GM23338 (cell line): Measurements from ENCODE around the gene MFNG.

ENCODE experiments used
- CREB1 ChIP-seq: fragments of 250-450 bp; sonication (Bioruptor Pico); IDR thresholded peaks from 2 replicates; pipeline ENCODE4 v1.5.0; 2020; ENCODE audit warnings: low read depth, mild to moderate bottlenecking, moderate library complexity
- EZH2 ChIP-seq: fragments of 200-600 bp; sonication (generic); IDR thresholded peaks from one replicate; pipeline ENCODE4 v1.8.0; 2017; ENCODE audit warnings: antibody characterized with exemption, mild to moderate bottlenecking, low read depth; ENCODE audit not compliant: unreplicated experiment
- EZH2phosphoT487 ChIP-seq: fragments of 200-600 bp; sonication (generic); IDR thresholded peaks from one replicate; pipeline ENCODE4 v1.8.1; 2018; ENCODE audit warnings: antibody characterized with exemption; ENCODE audit not compliant: unreplicated experiment
- JUNB ChIP-seq: IDR thresholded peaks from one replicate; pipeline ENCODE4 v1.6.1; 2016; ENCODE audit warnings: antibody characterized with exemption; ENCODE audit not compliant: unreplicated experiment
- POLR2AphosphoS5 ChIP-seq: IDR thresholded peaks from 2 replicates; pipeline ENCODE4 v1.6.1; 2016; ENCODE audit warnings: antibody characterized with exemption, low read depth
- ZNF331 ChIP-seq: fragments of 250-450 bp; sonication (Bioruptor Pico); IDR thresholded peaks from 2 replicates; pipeline ENCODE4 v1.5.0; 2020; ENCODE audit warnings: low read depth, mild to moderate bottlenecking, moderate library complexity
- TF ChIP-seq, protein P1 (sequence below), 2 experiments: fragments of 200-600 bp in 1 of 2; sonication (generic) in 1 of 2; conservative IDR thresholded peaks; 2 replicates each; pipeline versions ENCODE4 v1.5.1 to v1.6.1; 2016 to 2017; ENCODE audit warnings: antibody characterized with exemption in 2 of 2, low read depth in 2 of 2, mild to moderate bottlenecking in 2 of 2, moderate library complexity in 1 of 2
- TF ChIP-seq, protein P2 (sequence below): IDR thresholded peaks from one replicate; pipeline ENCODE4 v1.6.1; 2018; ENCODE audit warnings: antibody characterized with exemption; ENCODE audit not compliant: unreplicated experiment
- TF ChIP-seq, protein P3 (sequence below): IDR thresholded peaks from 2 replicates; pipeline ENCODE4 v1.6.1; 2016; ENCODE audit warnings: antibody characterized with exemption

DNA sequence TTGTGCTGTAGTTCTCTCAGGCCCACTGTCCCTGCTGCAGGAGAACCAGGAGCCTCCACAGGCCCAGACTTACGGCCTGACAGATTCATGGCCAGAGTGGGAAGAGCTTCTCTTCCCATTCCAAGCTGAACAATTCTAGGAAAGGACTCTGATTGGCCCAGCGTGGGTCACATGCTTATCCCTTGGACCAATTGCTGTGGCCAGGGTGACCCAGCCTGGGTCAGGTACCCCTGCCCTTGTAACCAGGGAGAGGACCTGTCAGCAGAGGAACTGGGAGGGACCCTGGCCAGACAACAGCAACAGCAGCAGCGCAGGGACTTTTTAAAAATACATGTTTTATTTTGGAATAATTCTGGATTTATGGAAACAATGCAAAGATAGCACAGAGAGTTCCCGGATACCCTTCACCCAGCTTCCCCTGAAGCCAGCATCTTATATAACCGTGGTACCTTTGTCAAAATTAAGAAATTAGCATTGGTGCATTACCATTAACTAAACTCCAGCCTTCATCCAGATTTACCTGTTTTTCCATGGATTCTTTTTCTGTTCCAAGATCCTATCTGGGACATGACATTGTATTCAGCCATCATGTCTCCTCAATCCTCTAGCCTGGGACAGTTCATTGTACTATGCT, 50.1 kb downstream of the MFNG start:
- TF ChIP-seq, protein P1, sequence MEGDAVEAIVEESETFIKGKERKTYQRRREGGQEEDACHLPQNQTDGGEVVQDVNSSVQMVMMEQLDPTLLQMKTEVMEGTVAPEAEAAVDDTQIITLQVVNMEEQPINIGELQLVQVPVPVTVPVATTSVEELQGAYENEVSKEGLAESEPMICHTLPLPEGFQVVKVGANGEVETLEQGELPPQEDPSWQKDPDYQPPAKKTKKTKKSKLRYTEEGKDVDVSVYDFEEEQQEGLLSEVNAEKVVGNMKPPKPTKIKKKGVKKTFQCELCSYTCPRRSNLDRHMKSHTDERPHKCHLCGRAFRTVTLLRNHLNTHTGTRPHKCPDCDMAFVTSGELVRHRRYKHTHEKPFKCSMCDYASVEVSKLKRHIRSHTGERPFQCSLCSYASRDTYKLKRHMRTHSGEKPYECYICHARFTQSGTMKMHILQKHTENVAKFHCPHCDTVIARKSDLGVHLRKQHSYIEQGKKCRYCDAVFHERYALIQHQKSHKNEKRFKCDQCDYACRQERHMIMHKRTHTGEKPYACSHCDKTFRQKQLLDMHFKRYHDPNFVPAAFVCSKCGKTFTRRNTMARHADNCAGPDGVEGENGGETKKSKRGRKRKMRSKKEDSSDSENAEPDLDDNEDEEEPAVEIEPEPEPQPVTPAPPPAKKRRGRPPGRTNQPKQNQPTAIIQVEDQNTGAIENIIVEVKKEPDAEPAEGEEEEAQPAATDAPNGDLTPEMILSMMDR (conservative IDR thresholded peaks at IDR 0.05; ENCODE audit: low read depth in 2 of 2) = no peak
- no peak for TF ChIP-seq CREB1
- no peak for TF ChIP-seq EZH2phosphoT487
- TF ChIP-seq, protein P2, sequence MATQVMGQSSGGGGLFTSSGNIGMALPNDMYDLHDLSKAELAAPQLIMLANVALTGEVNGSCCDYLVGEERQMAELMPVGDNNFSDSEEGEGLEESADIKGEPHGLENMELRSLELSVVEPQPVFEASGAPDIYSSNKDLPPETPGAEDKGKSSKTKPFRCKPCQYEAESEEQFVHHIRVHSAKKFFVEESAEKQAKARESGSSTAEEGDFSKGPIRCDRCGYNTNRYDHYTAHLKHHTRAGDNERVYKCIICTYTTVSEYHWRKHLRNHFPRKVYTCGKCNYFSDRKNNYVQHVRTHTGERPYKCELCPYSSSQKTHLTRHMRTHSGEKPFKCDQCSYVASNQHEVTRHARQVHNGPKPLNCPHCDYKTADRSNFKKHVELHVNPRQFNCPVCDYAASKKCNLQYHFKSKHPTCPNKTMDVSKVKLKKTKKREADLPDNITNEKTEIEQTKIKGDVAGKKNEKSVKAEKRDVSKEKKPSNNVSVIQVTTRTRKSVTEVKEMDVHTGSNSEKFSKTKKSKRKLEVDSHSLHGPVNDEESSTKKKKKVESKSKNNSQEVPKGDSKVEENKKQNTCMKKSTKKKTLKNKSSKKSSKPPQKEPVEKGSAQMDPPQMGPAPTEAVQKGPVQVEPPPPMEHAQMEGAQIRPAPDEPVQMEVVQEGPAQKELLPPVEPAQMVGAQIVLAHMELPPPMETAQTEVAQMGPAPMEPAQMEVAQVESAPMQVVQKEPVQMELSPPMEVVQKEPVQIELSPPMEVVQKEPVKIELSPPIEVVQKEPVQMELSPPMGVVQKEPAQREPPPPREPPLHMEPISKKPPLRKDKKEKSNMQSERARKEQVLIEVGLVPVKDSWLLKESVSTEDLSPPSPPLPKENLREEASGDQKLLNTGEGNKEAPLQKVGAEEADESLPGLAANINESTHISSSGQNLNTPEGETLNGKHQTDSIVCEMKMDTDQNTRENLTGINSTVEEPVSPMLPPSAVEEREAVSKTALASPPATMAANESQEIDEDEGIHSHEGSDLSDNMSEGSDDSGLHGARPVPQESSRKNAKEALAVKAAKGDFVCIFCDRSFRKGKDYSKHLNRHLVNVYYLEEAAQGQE = no peak
- TF ChIP-seq EZH2 = no peak
- no peak for TF ChIP-seq ZNF331
- TF ChIP-seq JUNB = no peak
- TF ChIP-seq POLR2AphosphoS5 = no peak
- TF ChIP-seq, protein P3, sequence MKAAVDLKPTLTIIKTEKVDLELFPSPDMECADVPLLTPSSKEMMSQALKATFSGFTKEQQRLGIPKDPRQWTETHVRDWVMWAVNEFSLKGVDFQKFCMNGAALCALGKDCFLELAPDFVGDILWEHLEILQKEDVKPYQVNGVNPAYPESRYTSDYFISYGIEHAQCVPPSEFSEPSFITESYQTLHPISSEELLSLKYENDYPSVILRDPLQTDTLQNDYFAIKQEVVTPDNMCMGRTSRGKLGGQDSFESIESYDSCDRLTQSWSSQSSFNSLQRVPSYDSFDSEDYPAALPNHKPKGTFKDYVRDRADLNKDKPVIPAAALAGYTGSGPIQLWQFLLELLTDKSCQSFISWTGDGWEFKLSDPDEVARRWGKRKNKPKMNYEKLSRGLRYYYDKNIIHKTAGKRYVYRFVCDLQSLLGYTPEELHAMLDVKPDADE = no peak
